ENCODE results near the gene ATP8A2.

Gene ATP8A2

DNA sequence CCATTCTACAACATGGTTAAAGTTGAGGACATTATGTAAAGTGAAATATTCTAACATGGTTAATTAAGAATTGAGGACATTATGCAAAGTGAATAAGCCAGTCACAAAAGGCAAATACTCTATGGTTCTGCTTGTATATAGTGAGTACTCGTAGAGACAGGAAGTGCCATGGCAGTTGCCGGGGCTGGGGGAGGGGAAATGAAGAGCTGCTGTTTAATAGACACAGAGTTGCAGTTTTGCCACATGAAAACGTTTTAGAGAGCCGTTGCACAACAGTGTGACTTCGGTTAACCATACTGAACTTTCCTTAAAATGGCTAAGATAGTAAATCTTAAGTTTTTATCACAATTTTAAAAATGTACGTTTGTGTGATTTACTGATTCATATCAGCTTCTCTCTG is 503.1 kb downstream of the ATP8A2 start:
- no peak for DNase-seq

DNA sequence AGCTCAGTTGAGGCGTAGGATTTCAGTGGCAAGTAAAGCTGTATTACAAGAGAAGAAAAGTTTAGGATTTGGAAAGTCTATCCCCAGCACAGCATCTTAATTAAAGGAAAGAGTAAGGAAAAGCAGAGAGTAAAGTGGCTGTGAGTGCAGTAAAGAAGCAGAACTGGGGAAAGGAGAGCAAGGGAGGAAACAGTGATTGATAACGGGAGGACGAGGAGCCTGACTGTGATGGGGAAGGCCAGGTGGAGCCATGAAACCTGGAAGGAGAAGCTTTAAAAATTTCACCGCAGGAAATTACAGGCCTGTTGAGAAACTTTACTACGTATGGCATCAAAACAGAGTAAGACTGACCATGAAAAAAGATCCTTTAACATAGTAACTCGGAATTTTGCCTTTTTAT is 504.5 kb downstream of the ATP8A2 start:
- DNase-seq: no peak

DNA sequence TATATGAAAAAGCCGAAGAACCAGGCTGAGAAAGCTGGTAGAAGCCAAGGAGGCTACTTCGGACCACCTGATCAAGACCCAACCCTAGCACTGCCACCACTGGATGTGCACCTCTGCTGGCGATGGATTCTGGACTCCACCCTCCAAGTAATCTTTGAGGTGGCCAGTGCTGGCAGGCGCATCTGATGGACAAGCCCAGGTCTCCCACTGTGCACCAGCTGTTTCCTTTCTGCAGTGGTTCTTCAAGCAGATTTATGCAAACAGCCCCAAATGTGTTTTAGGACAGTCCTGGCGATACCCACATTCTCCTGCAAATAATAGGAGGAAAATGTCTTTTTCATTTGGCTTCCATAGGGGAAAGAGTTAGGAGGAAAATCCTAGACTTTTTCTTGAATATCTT is 507.7 kb downstream of the ATP8A2 start:
- no peak for DNase-seq

DNA sequence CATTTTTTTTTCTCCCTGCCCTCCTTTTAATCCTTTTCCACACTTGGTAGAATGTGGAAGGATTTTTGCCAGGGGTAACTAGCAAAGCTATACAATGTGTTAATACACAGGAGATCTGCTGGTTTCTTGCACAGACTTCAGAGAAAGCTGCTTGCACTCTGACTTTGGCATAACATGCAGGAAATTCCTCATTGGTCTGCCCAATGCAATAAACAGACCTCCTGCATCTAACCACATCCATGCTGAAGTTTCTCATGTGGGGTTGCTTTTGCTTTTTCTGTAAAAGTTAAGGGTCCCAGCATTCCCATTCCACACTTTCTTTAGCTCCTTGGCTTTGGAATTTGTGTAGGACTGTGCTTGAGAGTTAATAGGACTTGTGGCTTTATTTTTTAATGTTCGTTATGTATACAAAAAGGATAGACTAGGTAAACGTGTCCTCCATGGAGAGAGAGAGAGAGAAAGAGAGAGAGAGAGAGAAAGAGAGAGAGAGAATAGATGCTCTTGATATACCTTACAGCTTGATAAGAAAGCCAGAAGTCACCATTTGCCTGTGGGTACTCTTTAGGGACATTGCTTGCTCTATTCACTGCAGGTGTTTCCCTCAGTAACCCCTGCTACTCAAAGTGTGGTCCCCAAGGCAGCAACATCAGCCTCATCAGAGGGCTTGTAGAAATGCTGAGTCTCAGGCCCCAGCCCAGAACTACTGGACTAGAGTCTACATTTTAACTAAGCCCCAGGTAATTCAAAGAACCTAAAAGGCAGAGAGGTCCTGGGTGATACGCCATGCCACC is 509.6 kb downstream of the ATP8A2 start:
- DNase-seq: no peak

DNA sequence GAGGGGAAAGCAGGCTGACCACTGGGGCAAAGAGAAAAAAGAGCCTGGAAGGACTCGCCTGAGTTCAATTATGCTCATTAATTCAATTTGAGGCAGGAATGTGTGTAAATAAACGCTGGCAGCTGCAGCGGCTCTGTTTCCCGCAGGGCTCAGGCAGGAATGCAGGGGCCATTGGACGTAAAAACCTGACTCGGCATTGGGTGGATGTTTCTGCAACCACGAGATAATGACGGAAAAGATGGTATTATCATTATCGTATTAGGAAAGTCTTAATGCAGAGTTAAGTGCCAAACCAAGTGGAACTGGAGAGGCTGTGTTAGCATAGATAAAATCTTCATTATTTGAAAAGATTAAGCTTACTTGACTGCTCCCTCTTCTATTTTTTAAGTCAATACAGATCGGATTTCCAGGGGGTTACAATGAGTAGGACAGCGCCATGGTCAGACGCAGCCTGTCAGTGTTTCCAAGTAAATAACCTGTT is 510.2 kb downstream of the ATP8A2 start:
- DNase-seq: no peak

DNA sequence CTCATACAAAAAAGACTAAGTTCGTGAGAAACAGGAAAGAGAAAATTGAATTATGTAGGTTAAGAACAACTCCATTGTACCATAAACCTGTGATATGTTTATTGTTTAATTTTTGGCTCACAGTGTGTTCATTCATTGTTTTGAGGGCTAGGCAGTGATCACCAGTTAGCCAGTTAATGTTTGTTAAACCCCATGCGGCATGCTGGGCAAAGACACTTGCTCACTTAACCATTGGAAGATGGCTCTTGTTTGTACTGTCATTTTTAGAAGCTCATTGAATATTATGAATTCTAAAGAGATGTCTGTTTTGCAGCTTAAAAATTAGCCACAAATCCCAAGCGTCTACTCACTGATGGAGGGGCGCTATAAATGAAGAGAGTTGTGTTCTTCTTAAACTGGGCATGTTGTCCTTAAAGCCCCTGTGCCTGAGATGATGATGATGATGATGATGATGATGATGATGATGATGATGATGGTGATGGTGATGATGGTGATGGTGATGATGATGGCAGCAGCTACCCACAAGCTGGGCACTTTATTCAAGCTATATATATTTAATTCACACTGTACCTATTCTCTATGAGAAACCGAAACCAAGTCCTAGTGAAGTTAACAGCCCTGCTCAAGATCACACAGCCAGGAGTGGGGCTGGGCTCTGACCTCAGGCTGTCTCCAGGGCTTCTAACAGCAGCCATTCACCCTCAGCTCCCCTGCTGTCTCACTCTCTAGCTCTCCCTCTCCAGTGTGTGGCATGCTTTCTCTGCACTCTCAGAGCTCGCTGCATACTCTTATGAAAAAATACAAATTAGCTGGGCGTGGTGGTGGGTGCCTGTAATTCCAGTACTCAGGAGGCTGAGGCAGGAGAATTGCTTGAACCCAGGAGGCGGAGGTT is 510.9 kb downstream of the ATP8A2 start:
- no peak for DNase-seq

DNA sequence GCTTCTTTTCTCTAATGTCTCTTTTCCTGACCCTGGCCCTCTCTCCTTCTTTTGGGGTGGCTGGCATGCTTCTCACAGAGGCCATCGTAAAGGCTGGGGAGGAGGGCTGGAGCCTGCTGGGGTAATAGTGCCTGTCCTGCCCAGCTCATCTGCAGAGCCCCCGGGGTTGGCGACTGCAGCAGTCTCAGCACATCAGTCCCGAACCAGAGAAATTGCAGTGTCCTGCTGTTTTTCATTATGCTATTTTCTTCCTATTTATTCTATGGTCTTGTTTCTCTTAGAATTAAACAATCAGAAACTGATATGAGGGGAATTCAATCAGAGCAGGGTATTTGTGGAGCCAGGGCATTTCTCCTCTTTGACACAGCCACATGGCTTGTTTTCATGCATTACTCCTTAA is 513.6 kb downstream of the ATP8A2 start:
- no peak for DNase-seq

DNA sequence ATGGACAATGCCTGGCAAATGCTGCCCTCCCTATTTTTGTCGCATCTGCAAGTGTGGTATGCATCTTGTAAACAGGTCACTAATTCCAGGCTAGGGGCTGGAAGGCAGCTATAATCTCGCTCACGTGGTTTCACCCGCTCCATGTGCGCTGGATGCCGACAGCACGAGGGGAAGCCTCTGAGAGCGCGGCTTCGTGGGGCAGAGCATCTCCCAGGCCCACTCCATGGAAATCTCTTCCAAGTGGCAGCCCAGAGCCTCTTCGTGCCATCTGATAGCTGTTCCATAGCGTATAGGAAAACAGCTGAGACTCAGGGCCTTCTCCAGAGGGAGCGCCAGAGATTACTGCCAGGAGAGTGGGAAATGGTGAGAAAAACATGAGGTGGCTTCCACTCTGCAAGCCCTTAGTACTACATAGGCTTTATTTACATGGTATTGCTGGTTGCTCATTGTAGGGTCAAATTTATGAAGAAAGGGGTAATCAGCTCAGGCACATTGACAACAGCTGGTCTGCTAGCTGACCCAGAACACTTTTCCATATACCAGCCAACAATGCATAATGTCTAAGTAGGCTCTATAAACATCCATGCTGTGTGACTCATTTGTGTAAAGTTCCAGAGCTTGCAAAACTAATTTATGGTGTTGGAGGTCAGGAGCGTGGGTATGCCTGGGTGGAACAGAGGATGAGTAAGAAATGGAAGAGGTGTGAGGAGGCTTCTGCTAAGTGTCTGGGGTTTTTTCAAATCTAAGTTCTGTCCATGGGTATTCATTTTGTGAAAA is 514.9 kb downstream of the ATP8A2 start:
- peak in 4 of 58 donors; percentile 3 to 36 (median 7) for DNase-seq

DNA sequence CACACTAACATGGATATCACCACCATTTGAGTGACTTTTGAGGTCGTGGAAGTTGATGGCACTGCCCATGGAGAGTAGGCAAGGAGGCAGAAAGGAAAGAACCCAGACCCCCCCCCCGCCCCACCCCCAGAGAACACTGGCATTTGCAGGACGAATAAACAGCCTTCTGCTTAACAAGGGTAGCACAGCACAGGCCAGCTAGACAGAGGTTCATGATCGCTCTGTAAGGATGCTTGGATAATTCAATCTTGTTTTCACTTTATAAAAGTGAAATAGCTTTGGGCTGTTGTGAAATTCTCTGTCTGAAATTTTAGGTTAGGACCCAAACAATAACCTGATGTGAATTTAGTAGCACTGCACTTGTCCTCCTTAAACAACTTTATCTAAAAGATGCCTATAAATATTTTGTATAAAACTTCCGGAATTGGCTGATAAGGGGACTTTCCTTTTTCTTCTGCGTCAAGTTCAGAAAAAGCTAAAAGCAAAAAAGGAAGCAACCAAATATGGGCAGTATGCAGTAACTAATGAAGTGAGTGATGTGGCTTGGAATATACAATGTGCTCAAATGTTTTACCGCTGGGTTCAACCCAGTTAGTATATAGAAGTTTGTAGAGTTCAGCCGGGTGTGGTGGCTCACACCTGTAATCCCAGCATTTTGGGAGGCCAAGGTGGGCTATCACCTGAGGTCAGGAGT is 516.3 kb downstream of the ATP8A2 start:
- no peak for DNase-seq

DNA sequence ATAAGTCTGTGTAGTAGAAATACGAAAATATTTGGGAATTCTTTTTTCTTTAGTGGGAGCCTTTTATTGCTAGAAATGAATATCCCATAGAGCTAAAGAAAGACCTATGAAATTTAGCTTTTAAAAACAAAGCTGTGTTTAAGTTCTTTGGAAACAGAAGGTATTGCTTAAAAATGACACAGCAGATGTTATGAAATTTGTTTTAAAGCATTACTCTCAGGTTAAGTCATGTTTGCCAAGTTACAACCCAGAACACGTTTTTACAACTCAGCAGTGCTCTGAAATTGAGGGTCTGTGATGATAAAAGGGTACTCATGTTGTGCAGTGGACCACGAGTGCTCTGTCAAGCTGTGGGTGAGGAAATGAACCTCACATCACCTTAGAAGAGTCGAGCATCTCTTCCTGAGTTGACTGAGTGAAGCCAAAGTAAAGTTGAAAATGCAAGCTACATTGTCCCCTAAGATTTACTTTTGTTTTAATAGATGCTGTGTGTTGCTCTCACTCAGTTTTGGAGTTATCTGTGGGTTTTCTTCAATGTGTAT is 519.0 kb downstream of the ATP8A2 start:
- DNase-seq: no peak

DNA sequence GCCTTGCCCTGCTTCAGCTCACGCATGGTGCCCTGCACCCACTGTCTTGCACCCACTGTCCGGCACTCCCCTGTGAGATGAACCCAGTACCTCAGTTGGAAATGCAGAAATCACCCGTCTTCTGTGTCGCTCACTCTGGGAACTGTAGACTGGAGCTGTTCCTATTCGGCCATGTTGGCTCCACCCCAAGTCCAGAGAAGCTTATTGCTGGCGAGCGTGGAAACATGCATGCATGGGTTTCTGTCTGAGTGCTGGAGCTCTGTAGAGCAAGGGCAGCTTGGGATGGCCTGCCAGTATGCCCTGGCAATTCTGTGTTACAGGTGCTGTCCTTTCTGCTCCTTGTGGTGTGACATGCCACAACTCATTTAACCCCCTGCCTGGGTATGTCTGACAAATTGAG is 527.2 kb downstream of the ATP8A2 start:
- no peak for DNase-seq

DNA sequence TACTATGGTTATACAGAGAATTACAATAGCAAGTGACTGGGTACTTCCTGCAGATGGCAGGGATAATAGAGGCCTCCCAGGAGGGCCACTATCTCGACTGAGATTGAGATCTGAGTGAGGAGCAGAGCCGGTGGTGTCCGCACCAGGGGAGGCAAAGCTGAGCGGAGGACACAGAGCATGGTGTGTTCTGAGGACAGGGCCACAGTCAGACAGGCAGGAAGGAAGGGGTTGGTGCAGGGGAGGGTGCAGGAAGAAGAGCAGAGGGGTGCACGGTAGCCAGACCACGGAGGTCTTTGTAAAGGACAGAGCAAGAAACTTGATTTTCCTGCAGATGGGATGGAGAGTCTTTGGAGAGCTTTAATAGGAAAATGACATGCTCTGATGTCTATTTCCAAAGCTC is 527.7 kb downstream of the ATP8A2 start:
- DNase-seq: no peak

DNA sequence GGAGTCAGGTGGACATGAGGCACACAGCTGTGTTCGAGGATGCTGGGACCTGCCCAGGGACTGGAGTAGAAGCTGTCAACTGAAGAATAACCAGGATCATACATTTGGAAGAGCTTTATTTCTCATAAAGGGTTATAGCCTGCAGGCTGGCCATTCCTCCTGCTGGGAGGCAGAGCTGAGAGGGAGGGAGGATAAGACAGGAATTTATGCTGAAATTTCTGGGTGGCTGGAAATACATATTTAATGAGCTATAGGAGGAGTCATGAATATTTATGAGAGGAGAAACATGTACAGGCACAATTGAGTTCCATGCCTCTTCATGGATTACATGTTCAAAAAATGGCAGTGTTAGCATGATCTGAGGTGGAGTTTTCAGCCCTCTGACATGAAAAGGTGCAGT is 528.2 kb downstream of the ATP8A2 start:
- no peak for DNase-seq

DNA sequence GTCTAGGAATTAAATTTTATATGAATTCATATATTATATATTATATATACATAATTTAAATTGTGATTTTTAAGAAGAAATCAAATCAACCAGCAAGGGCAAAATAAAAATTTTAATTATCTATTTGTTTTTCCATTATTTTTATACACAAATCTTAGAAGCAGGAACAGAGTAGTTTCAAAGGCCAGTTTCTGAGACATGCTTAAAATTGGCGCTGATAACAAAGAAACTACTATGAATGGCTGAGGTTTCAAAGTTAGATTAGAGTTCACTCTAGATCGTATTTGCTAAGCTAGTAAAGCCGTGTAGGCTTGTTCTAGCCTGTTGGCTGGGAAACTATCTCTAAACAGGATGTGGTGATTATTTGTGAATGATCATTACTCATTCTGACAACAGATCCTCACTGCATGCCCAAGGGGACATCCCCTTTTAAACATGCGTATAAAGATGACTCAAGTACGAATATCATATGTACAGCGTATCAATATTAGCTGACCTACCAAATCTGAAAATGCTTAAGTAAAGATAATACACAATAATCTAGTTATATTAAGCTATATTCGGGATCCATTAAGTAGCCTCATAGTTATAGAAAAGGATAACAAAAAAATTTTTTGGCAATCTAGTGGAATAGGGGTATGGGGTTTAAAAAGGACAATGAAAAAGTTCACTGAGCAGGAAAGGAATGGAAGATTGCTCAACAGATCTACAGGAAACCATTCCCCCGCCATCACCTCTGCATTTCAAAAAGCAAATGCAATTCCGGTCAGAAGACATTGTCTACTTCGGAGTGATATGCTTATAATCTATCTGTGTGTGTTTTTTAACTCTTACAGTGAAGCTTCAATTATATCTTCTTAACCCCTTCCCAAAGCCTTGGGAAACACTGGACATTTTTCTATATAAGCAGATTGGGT is 529.9 kb downstream of the ATP8A2 start:
- no peak for DNase-seq

DNA sequence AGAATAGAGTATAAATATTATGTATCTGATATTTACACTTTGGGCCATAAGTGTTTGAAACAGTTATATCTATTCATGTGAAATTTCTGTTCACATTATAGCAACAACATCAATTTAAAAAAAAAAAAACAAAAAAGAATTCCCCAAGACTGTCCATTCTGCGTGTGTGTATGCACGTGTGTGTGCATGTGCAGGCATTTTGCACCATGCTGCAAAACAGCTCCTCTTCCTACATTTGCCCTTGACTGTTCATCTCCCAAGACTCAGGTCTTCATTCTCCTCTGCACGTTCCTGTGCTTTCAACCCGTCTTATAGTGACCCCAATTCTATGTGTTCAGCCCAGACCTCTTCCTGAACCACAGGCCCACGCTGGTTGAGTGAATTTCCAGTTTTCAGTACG is 530.7 kb downstream of the ATP8A2 start:
- DNase-seq: no peak

DNA sequence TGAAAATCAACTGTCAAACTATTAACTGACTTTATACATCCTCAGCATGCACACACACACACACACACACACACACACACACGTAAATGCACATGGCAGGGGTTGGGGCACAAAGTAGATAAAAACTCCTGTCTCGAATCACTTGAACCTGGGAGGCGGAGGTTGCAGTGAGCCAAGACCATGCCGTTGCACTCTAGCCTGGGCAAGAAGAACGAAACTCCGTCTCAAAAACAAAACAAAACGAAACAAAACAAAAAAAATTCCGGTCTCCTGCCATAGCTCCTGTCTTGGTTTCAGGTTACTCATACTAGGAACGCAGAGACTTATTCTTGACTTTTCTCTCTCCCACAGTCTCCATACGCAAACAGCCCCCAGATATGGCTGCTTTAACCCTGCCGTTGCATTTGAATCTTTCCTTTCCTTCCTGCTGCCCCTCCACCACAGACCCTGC is 531.1 kb downstream of the ATP8A2 start:
- DNase-seq: no peak

DNA sequence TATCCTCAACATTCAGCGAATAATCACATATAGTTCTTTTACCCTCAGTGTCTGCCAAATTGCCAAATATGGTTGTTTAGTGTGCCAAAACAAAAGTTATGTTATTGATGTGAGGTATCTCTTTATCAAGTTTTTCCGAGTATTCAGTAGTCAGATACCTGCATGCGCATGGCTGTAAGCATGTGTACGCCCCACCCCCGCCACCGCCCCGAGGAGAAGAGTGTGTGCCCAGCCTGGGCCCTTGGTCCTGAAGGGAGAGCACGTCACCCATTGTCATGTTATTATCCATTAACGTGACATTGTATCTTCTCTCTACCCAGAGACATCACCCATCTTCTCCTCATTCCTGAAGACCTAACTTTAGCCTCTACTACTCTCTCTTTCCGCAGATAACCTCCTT is 533.1 kb downstream of the ATP8A2 start:
- DNase-seq: no peak

DNA sequence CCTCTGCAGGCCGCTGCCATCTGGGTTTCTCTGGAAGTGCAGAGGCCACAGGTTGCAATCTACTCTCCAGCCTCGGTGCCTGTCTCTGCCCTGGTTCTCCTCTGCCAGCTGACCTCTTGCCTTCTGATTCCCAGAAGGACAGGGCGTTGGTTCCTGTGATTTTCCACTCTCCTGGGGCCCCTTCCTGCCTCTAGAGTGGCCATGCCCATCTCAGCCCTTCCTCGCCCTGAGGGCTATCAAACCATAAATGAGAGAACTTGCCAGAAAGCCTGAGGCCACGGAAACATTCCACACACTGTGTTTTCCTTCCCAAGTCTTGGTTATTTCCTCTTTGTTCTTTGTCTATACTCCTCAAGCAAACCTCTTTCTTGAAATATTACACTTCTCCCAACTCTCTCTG is 533.8 kb downstream of the ATP8A2 start:
- DNase-seq: no peak

DNA sequence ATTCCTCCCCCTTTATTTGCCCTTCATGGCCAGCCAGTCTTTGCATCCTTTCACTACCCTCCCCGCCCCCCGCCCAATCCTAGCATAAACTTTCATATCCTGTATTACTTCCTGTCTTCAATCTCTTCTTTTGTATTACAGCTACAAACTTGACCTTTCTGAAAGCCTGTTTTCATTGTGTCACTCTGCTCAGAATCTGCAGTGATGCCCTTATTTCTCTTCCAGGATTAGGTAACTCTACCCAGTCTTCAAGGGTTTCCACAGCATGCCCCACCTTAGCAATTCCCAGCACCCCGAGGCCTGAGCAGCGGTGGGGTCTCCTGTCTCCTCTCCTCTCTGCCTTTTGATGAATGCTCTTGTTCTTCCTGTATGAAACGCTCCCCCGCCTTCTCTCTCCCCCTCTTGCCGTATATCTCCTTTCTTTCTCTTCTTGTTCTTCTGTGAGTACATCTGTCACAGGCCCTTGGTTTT is 534.5 kb downstream of the ATP8A2 start:
- no peak for DNase-seq

Measured in anterior cingulate cortex (tissue), 58 donors.